GM19193 (cell line): Measurements from ENCODE around the gene HOXB8.

ENCODE experiments used
- POLR2A ChIP-seq: IDR thresholded peaks from 4 replicates; pipeline ENCODE4 v1.6.1; 2011; ENCODE audit not compliant: insufficient read depth, insufficient read length; ENCODE audit errors: extremely low read depth

The HOXB8 gene

GRCh38 chr17:48630009-48630924 lies 15.2 kb upstream of the HOXB8 start:
- no peak for TF ChIP-seq POLR2A

GRCh38 chr17:48629411-48629759 lies 14.3 kb upstream of the HOXB8 start:
- no peak for TF ChIP-seq POLR2A

GRCh38 chr17:48628649-48629410 lies 13.7 kb upstream of the HOXB8 start:
- TF ChIP-seq POLR2A: no peak

- TF ChIP-seq POLR2A: no peak
These were observed 12.8 kb upstream of the HOXB8 start for GRCh38 chr17:48627623-48628521.

GRCh38 chr17:48627118-48627597 lies 12.1 kb upstream of the HOXB8 start:
- TF ChIP-seq POLR2A: no peak

GRCh38 chr17:48626245-48627117 lies 11.4 kb upstream of the HOXB8 start, which contains the start of gene HOXB9:
HOXB9 (minus strand) TSS chr17:48626358; CDS start chr17:48626269, 89 bp downstream.
- TF ChIP-seq POLR2A: no peak

- no peak for TF ChIP-seq POLR2A
These were observed 10.6 kb upstream of the HOXB8 start for GRCh38 chr17:48625495-48626244.

GRCh38 chr17:48624544-48625494 lies 9.7 kb upstream of the HOXB8 start:
- TF ChIP-seq POLR2A: no peak

GRCh38 chr17:48624118-48624517 lies 9.0 kb upstream of the HOXB8 start:
- TF ChIP-seq POLR2A: no peak

- no peak for TF ChIP-seq POLR2A
These were observed 8.5 kb upstream of the HOXB8 start for GRCh38 chr17:48623583-48623982.

GRCh38 chr17:48622857-48623256 lies 7.8 kb upstream of the HOXB8 start:
- no peak for TF ChIP-seq POLR2A
